GM10248 (cell line): ENCODE results near the gene DNAJB11.
"Not testable (repeated sequence)": the region's sequence is repeated elsewhere in the genome, so short reads cannot be mapped to it uniquely, and the experiment has no call there.

Experiments used
- CTCF ChIA-PET: fragments of 300-600 bp; sonication (Branson Sonifier 250); formaldehyde crosslinking; extraction: SDS; loops from one replicate; lab custom pipeline; 2021; ENCODE audit warnings: antibody characterized with exemption; lab: Yijun Ruan, JAX
- POLR2A ChIA-PET: fragments of 350-650 bp; sonication (Branson Sonifier 250); formaldehyde crosslinking; extraction: SDS; loops from one replicate; lab custom pipeline; 2020; ENCODE audit warnings: antibody characterized with exemption; lab: Yijun Ruan, JAX
- DNase-seq: peaks from one replicate; pipeline ENCODE4 v3.0.0; 2012; ENCODE audit errors: extremely low spot score
- TF ChIP-seq, protein P1 (sequence below): IDR thresholded peaks from 2 replicates; pipeline ENCODE4 v1.5.1; 2012; ENCODE audit warnings: mild to moderate bottlenecking, low read depth; ENCODE audit errors: extremely low read depth, missing control alignments, control extremely low read depth

The DNAJB11 gene

DNA sequence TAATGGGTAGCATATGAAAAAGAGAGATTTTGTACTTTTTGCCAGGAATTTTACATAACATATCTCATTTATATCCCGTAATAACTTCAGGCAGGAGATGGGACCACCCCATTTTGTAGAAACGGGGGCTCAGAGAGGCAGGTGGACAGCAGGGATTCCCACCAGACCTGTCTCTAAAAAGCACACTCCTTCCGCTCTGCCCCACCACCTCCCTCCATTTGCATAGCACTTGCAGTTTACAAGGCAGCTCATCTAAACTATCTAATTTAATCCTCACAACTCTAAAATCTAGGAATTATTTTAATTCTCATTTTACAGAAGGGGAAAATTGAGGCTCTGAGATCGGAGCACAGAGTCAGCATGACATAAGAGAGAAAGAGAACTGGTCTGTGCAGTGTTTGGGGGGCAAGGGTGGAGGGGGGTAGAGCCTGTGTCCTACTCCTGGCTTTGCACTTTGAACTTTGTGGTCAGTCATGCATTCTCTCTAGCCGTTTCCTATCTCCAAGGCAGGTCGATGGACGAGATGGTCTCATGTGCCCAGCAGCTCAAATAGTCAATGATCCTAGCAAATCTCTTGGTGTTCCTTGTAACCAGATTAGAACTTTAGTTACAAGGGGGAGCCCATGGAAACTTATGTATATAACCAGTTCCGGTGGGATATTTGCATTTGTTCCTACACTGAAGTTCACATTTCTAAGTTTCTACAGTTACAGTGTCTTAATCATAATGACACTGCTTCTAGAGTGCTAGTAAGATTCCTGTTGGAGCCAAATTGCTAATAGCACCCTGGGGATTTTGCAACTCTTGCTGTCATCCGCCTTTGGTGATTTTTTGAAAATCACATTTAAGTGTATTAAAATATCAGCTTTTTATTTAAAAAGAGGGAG is 44.9 kb upstream of the DNAJB11 start:
- TF ChIP-seq, protein P1, sequence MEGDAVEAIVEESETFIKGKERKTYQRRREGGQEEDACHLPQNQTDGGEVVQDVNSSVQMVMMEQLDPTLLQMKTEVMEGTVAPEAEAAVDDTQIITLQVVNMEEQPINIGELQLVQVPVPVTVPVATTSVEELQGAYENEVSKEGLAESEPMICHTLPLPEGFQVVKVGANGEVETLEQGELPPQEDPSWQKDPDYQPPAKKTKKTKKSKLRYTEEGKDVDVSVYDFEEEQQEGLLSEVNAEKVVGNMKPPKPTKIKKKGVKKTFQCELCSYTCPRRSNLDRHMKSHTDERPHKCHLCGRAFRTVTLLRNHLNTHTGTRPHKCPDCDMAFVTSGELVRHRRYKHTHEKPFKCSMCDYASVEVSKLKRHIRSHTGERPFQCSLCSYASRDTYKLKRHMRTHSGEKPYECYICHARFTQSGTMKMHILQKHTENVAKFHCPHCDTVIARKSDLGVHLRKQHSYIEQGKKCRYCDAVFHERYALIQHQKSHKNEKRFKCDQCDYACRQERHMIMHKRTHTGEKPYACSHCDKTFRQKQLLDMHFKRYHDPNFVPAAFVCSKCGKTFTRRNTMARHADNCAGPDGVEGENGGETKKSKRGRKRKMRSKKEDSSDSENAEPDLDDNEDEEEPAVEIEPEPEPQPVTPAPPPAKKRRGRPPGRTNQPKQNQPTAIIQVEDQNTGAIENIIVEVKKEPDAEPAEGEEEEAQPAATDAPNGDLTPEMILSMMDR = no peak
- ChIA-PET POLR2A (interaction anchor here (1.2 kb wide), 2 partner anchors 8 to 9 kb away, joined by 4 to 5 read pairs; no protein-coding TSS in a partner anchor), CTCF (interaction anchor here (1.0 to 6.9 kb wide), 7 partner anchors 9 to 542 kb away, joined by 3 to 110 read pairs (median 7); no protein-coding TSS in a partner anchor)
- DNase-seq = no peak

DNA sequence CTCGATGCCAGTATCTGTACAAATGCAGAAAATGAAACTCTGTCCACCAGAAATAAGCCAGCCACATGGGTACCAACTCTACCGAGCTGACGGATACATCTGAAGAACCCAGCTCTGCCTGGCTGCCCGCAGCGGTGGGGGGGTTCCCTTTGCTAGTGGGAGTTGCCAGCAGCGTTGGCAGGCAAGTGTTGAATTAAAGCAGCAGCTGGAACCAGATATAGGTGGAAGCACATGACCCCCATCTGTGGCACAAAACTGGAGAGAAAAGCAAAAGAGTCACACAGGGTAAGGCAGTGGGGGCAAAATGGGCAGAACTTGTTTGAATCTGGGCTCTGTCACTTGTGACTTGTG is 44.3 kb upstream of the DNAJB11 start:
- ChIA-PET CTCF (interaction anchor here (1.0 to 6.9 kb wide), 7 partner anchors 9 to 543 kb away, joined by 3 to 110 read pairs (median 7); no protein-coding TSS in a partner anchor), POLR2A (interaction anchor here (0.9 to 1.2 kb wide), 3 partner anchors 8 to 21 kb away, joined by 4 to 5 read pairs (median 4); no protein-coding TSS in a partner anchor)
- no peak for DNase-seq
- TF ChIP-seq, protein P1 = no peak

DNA sequence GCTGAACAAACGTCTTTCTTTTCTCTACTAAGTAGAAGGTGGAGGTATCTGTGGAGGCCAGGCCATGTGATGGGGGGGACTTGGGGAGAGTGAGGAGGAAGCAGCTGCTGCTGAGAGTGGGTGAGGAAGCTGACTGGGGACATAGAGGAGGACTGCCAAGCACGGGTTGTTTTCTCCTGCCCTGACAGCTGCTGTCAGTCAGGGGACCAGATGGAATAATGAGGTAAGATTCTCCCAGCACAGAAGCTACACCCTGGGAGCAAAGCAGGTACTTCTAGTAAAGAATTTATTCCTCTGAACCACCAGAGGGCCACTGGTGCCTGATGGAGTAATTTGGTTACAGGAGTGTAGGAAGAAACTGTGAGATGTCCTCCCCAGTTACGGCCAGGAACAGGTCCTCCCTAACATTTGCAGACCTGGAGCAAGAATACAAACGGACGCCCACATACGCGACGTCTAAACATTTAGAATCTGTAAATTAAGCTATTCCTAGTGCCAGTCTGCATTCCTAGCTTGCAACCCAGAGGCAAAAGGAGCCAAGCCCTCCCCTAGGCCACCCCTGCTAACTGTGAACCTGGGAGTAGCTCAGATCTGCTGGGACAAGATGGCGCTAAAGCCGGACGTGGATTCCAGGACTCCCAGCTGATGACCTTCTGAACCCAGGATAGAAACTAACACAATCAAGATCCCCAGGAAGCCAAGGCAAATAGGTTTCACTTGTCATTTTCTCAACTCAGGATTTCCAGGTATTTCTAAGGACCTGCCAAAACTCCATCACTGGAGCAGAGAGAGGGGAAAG is 41.1 kb upstream of the DNAJB11 start:
- DNase-seq = no peak
- ChIA-PET CTCF (interaction anchor here (0.7 to 6.9 kb wide), 15 partner anchors 9 to 585 kb away, joined by 3 to 110 read pairs (median 4); no protein-coding TSS in a partner anchor), POLR2A (interaction anchor here (0.9 to 1.2 kb wide), 2 partner anchors 9 to 11 kb away, joined by 3 to 4 read pairs; no protein-coding TSS in a partner anchor)

DNA sequence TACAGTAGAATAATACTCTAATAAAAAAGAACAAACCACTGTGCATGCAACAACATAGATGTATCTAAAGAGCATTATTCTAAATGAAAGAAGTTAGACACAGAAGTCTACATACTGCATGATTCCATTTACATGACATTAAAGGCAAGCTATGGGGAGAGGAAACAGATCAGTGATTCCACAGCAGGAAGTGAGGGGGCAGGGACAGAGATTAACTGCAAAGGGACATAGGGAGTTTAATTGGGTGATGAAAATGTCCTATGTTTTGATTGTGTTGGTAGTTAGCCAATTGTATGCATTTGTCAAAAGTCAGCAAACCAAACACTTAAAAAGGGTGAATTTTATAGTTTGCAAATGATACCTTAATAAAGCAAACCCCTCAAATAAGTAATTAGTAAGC is 40.1 kb upstream of the DNAJB11 start:
- no peak for DNase-seq
- ChIA-PET POLR2A (no interaction called here), CTCF (interaction anchor here (3.9 to 6.9 kb wide), 2 partner anchors 8 to 12 kb away, joined by 48 to 110 read pairs; no protein-coding TSS in a partner anchor)
- TF ChIP-seq, protein P1 = no peak

More for the DNA sequence above, 41.1 kb upstream of the DNAJB11 start:
- TF ChIP-seq, protein P1 = peak; percentile 18

DNA sequence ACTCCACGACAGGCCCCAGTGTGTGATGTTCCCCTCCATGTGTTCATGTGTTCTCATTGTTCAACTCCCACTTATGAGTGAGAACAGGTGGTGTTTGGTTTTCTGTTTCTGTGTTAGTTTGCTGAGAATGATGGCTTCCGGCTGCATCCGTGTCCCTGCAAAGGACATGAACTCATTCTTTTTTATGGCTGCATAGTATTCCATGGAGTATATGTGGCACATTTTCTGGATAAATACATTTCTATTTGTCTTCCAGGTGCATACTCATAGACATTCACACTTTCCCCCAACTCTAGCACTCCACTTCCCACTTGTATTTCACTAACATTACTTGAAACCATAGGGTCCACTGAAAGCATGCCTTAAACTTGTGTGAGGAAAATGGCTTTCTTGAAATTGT is 38.8 kb upstream of the DNAJB11 start:
- ChIA-PET POLR2A (interaction anchor here (1.4 kb wide), 1 partner anchor 13 kb away, joined by 4 read pairs; no protein-coding TSS in a partner anchor), CTCF (interaction anchor here (5.9 to 14.2 kb wide), 3 partner anchors 12 to 275 kb away, joined by 68 to 356 read pairs (median 126); no protein-coding TSS in a partner anchor)

DNA sequence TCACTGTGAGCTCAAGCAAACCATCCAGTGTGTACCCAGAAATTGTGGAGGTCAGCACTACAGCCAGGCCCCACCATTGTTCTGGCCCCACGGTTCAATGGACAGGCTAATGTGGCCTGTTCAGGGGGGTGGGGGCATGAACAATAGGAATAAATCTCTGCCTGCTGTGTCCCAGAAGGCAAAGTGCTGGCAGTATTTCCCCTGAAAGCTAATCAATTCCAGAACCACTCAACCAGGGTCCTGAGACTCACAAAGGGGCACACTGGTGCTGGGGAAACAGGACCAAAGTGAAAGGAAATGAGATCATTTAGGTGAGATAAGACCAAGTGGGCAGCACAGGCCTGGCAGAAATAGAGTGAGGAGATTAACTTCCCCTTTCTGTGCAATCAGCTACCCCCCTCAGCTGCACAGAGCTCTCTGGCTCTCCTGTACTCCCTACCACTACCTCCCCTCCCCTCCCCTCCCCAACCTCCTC is 37.9 kb upstream of the DNAJB11 start:
- peak; percentile 44 for DNase-seq
- ChIA-PET CTCF (interaction anchor here (1.2 to 14.2 kb wide), 10 partner anchors 8 to 589 kb away, joined by 3 to 356 read pairs (median 10); no protein-coding TSS in a partner anchor), POLR2A (interaction anchor here (0.5 to 1.4 kb wide), 2 partner anchors 14 to 25 kb away, joined by 3 to 4 read pairs; no protein-coding TSS in a partner anchor)

More for the DNA sequence above, 38.8 kb upstream of the DNAJB11 start:
- DNase-seq = not testable (repeated sequence)

More for the DNA sequence above, 37.9 kb upstream of the DNAJB11 start:
- TF ChIP-seq, protein P1 = no peak
